Measurements from ENCODE around the gene EIF1AD. TPM values are rescaled to one million over a fixed set of nuclear protein-coding genes. Genes with fewer than 3 reads are reported as not detected.

The EIF1AD gene
- 10 to 100 TPM; 31.0 to 33.1 (median 31.0) TPM for total RNA-seq

GRCh38 chr11:66001942-66002647, at the start of gene EIF1AD, which contains the start of gene BANF1:
Gene EIF1AD (minus strand): TSS chr11:66002157. CDS start chr11:66000389, 1,768 bp downstream.
Gene BANF1 (plus strand): TSS chr11:66002503. CDS start chr11:66003251, 748 bp downstream.
- H3K4me3 ChIP-seq = peak within 1 kb of the TSS; percentile 80 to 96 (median 95)
- no peaks in the 10 kb centered on the region for H3K36me3 ChIP-seq
- intact Hi-C loops (cut with DNase I; ENCODE audit: low total_unique reads) = no loop called here
- peaks cover 0 to 9% of the 10 kb centered on the region in 2 donors for H3K4me1 ChIP-seq
- peak within 1 kb of the TSS; percentile 91 to 92 for H3K27ac ChIP-seq
- peak; percentile 46 for TF ChIP-seq POLR2A (IDR thresholded peaks at IDR 0.05)
- peak; percentile 93 to 98 (median 97) for TF ChIP-seq POLR2AphosphoS5 (IDR thresholded peaks at IDR 0.05)
- TF ChIP-seq CTCF (IDR thresholded peaks at IDR 0.05) = no peak
- H3K9me3 ChIP-seq = no peaks in the 10 kb centered on the region
- no peaks in the 10 kb centered on the region for H3K27me3 ChIP-seq
- peak; percentile 88 to 91 for DNase-seq (ENCODE audit: low spot score in 2 of 2)

DNA sequence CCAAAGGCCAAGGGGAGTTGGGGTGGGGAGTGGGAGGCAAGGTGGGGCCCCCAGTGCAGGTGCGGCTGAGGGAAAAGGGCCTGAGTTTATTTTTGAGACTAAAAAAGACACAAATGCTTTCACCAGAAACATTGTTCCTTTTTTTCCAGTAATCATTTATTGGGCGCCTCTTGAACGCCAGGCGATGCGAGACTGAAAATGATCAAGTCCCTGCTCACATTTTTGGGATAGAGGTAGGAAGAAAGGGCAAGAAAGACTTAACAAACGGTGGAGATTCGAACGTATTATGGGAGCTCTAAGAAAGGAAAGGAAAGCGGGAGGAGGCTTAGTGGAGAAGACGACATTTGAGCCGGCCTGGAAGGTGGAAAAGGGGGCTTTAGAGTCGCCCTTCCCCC, 49.4 kb upstream of the EIF1AD start:
- H3K27ac ChIP-seq = peak overlapping the region; percentile 89 to 94
- H3K27me3 ChIP-seq = peaks cover 0 to 13% of the 10 kb centered on the region in 2 donors
- peaks cover 5 to 17% of the 10 kb centered on the region in 2 donors for H3K4me1 ChIP-seq
- H3K36me3 ChIP-seq = no peaks in the 10 kb centered on the region
- H3K4me3 ChIP-seq = peak overlapping the region; percentile 92 to 97 (median 92)
- TF ChIP-seq CTCF (IDR thresholded peaks at IDR 0.05) (no peak), POLR2AphosphoS5 (IDR thresholded peaks at IDR 0.05) (no peak), POLR2A (IDR thresholded peaks at IDR 0.05) (no peak)
- intact Hi-C loops (cut with DNase I; ENCODE audit: low total_unique reads) = no loop called here
- no peaks in the 10 kb centered on the region for H3K9me3 ChIP-seq
- DNase-seq (ENCODE audit: low spot score in 2 of 2) = no peak

DNA sequence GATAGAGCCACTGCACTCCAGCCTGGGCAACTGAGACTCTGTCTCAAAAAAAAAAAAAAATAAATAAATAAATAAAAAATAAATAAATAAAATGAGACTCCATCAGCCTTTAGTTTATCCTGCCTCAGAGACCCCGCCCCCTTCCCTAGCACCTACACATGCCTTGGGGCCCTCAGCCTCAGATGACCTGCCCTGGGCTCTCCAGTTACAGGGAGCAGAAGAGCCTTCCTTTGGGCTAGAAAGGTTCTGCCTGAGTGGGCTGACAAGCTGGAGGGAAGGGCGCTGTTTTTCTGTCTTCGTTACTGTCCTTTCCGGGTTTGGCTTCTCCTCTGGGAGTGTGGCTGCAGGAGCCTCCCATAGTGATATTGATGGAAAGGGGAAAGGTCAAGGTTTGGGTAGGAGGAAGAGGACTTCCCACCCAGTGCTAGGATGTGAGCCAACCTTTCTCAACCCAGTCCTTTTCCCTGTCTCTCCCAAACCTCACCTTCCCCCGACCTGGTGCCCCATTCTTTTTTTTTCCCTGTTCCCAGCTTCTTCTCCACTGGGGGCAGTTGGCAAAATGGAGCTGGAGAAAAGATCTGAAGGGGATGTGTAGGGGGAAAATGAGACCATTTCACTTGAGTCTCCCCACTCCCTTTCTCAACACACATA, 48.7 kb upstream of the EIF1AD start:
- Histone ChIP-seq H3K4me3 (no peak overlapping the region), H3K27me3 (peaks cover 0 to 13% of the 10 kb centered on the region in 2 donors), H3K9me3 (no peaks in the 10 kb centered on the region), H3K4me1 (peaks cover 5 to 17% of the 10 kb centered on the region in 2 donors), H3K27ac (peak overlapping the region; percentile 89 to 94), H3K36me3 (no peaks in the 10 kb centered on the region)
- TF ChIP-seq POLR2A (IDR thresholded peaks at IDR 0.05) = no peak
- no peak for TF ChIP-seq CTCF (IDR thresholded peaks at IDR 0.05)
- no peak for TF ChIP-seq POLR2AphosphoS5 (IDR thresholded peaks at IDR 0.05)
- intact Hi-C loops (cut with DNase I; ENCODE audit: low total_unique reads) = no loop called here
- DNase-seq (ENCODE audit: low spot score in 2 of 2) = no peak

GRCh38 chr11:66048547-66049323, 46.8 kb upstream of the EIF1AD start, which contains the start of gene GAL3ST3:
Gene GAL3ST3 (minus strand): TSS chr11:66049161. CDS start chr11:66045415, 3,746 bp downstream.
- TF ChIP-seq CTCF (IDR thresholded peaks at IDR 0.05) (no peak), POLR2AphosphoS5 (IDR thresholded peaks at IDR 0.05) (no peak), POLR2A (IDR thresholded peaks at IDR 0.05) (no peak)
- Histone ChIP-seq H3K36me3 (no peaks in the 10 kb centered on the region), H3K4me3 (peak within 1 kb of the TSS in 2 of 3 donors; percentile 32 to 35), H3K27me3 (peaks cover 0 to 13% of the 10 kb centered on the region in 2 donors), H3K9me3 (no peaks in the 10 kb centered on the region), H3K27ac (no peak within 1 kb of the TSS), H3K4me1 (peaks cover 5 to 16% of the 10 kb centered on the region in 2 donors)
- intact Hi-C loops (cut with DNase I; ENCODE audit: low total_unique reads) = no loop called here
- DNase-seq (ENCODE audit: low spot score in 2 of 2) = no peak

Data from breast epithelium (tissue), 4 donors.